GM18520 (cell line): ENCODE results near the gene GPS1.

ENCODE experiments used
- ATAC-seq: cut with Tn5 transposase; IDR thresholded peaks from one replicate; pipeline ENCODE4 v1.9.1; 2021; ENCODE audit not compliant: unreplicated experiment

Gene GPS1

GRCh38 chr17:82087961-82088837 lies 36.5 kb downstream of the GPS1 start:
- ATAC-seq = no peak

GRCh38 chr17:82088838-82089722 lies 37.4 kb downstream of the GPS1 start:
- ATAC-seq = no peak

GRCh38 chr17:82089723-82090548 lies 38.2 kb downstream of the GPS1 start:
- no peak for ATAC-seq

- no peak for ATAC-seq
These were observed 39.0 kb downstream of the GPS1 start for GRCh38 chr17:82090549-82091263.

- ATAC-seq = no peak
These were observed 39.8 kb downstream of the GPS1 start for GRCh38 chr17:82091264-82092066.

GRCh38 chr17:82092094-82092586 lies 40.4 kb downstream of the GPS1 start:
- no peak for ATAC-seq

- no peak for ATAC-seq
These were observed 40.9 kb downstream of the GPS1 start for GRCh38 chr17:82092628-82092994.

- ATAC-seq = no peak
These were observed 41.5 kb downstream of the GPS1 start for GRCh38 chr17:82092995-82093751.

GRCh38 chr17:82094931-82095776 lies 43.5 kb downstream of the GPS1 start:
- no peak for ATAC-seq

- no peak for ATAC-seq
These were observed 44.3 kb downstream of the GPS1 start for GRCh38 chr17:82095777-82096708.

- ATAC-seq = no peak
These were observed 45.0 kb downstream of the GPS1 start for GRCh38 chr17:82096709-82097183.

- ATAC-seq = no peak
These were observed 45.7 kb downstream of the GPS1 start for GRCh38 chr17:82097184-82097918.

GRCh38 chr17:82097919-82098168 lies 46.1 kb downstream of the GPS1 start:
- ATAC-seq = no peak

GRCh38 chr17:82098169-82098938 lies 46.7 kb downstream of the GPS1 start, which contains the start of gene FASN:
Gene FASN (minus strand): TSS chr17:82098236. CDS start chr17:82096445, 1,791 bp downstream.
- ATAC-seq = peak; percentile 62
